ENCODE measurements around the gene SELENOH. TPM values are rescaled to one million over a fixed set of nuclear protein-coding genes. Genes with fewer than 3 reads are reported as not detected.
"Not testable (repeated sequence)": the region's sequence is repeated elsewhere in the genome, so short reads cannot be mapped to it uniquely, and the experiment has no call there.

Gene SELENOH, protein sequence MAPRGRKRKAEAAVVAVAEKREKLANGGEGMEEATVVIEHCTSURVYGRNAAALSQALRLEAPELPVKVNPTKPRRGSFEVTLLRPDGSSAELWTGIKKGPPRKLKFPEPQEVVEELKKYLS
- total RNA-seq (100 to 1,000 TPM; 272 to 276 TPM), polyA plus RNA-seq (201 TPM)

DNA sequence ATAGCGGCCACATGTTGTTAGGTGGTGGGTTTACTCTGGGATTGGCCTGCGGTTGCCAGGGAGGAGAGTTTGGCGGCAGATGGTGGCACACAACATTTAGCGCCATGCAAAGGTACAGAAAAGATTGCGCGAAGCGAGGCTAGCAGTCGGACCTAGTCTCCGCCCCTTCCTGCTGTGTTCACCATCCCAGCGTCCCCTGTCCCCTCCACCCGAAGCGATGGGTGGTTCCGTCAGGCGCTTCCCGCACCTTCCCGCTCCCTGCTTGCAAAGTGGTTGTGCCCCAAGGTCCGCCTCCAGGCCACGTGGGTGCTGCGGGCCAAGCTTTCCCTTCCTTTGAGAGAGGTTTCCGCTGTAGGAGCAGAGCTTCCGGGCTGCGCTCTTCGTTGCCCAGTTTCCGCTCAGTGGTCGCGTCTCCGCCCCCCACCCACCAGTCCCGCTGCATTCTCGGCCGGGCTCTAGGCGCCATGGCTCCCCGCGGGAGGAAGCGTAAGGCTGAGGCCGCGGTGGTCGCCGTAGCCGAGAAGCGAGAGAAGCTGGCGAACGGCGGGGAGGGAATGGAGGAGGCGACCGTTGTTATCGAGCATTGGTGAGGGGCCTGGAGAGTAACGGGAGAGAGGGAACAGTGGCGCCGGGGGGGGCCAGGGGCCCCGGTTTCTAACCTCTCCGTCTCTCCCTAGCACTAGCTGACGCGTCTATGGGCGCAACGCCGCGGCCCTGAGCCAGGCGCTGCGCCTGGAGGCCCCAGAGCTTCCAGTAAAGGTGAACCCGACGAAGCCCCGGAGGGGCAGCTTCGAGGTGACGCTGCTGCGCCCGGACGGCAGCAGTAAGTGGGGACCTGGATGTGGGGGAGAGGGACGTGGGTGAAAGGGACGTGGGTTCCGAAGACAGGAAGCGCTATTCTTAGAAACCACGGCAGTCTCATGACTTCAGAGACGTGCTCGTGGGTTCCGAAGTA lies at the start of gene SELENOH:
SELENOH (plus strand) TSS at position 360 of the 955 bp plus-strand sequence; CDS start at position 465, 105 bp downstream.
- DNase-seq: peak; percentile 85 to 91 (median 89)
- Mint-ChIP-seq H3K36me3 (peaks cover 0 to 72% (median 15%) of the 10 kb centered on the region in 3 donors), H3K4me3 (peak within 1 kb of the TSS; percentile 92 to 100 (median 98)), H3K4me1 (peaks cover 27 to 49% (median 40%) of the 10 kb centered on the region in 3 donors), H3K9me3 (no peaks in the 10 kb centered on the region), H3K27me3 (peaks cover 0 to 2% of the 10 kb centered on the region in 2 donors), H3K27ac (peak within 1 kb of the TSS; percentile 94 to 100 (median 98))
- peak within 1 kb of the TSS; percentile 90 for H3K27ac ChIP-seq (ENCODE audit: low read depth, low read length)
- peaks cover 26% of the 10 kb centered on the region for H3K4me1 ChIP-seq (ENCODE audit: insufficient read depth, low read length)
- H3K36me3 ChIP-seq (ENCODE audit: insufficient read depth, low read length): peaks cover 28% of the 10 kb centered on the region
- no peaks in the 10 kb centered on the region for H3K9me3 ChIP-seq (ENCODE audit: low read length)
- ChIA-PET CTCF (interaction anchor here (0.9 to 2.1 kb wide), 5 partner anchors 11 to 783 kb away, joined by 4 to 16 read pairs (median 5); partner anchors contain the start of genes BTBD18 and UBE2L6), POLR2A (interaction anchor here (0.9 to 2.4 kb wide), 7 partner anchors 14 to 784 kb away, joined by 3 to 10 read pairs (median 3); partner anchors contain the start of genes CLP1, MED19 and TMX2)
- H3K27me3 ChIP-seq (ENCODE audit: insufficient read depth, low read length, poor library complexity, severe bottlenecking): no peaks in the 10 kb centered on the region
- peak within 1 kb of the TSS; percentile 93 for H3K4me3 ChIP-seq (ENCODE audit: low read length)

GRCh38 chr11:57698843-57699365 lies 42.4 kb upstream of the SELENOH start:
- H3K27me3 ChIP-seq (ENCODE audit: insufficient read depth, low read length, poor library complexity, severe bottlenecking): no peaks in the 10 kb centered on the region
- POLR2A ChIA-PET: no interaction called here
- no peaks in the 10 kb centered on the region for H3K9me3 Mint-ChIP-seq
- no peak for DNase-seq
- peaks cover 43% of the 10 kb centered on the region for H3K36me3 ChIP-seq (ENCODE audit: insufficient read depth, low read length)
- no peaks in the 10 kb centered on the region for H3K27me3 Mint-ChIP-seq
- H3K4me3 Mint-ChIP-seq: no peak overlapping the region
- CTCF ChIA-PET: interaction anchor here (1.0 kb wide), 1 partner anchor 102 kb away, joined by 4 read pairs; no protein-coding TSS in a partner anchor
- H3K4me3 ChIP-seq (ENCODE audit: low read length): no peak overlapping the region
- peak overlapping the region in 1 of 8 donors; percentile 32 for H3K27ac Mint-ChIP-seq
- no peaks in the 10 kb centered on the region for H3K9me3 ChIP-seq (ENCODE audit: low read length)
- peaks cover 13 to 82% (median 15%) of the 10 kb centered on the region in 3 donors for H3K36me3 Mint-ChIP-seq
- no peaks in the 10 kb centered on the region for H3K4me1 ChIP-seq (ENCODE audit: insufficient read depth, low read length)
- no peaks in the 10 kb centered on the region for H3K4me1 Mint-ChIP-seq
- no peak overlapping the region for H3K27ac ChIP-seq (ENCODE audit: low read depth, low read length)

- Mint-ChIP-seq H3K4me3 (no peak overlapping the region), H3K4me1 (no peaks in the 10 kb centered on the region), H3K9me3 (no peaks in the 10 kb centered on the region), H3K27me3 (no peaks in the 10 kb centered on the region), H3K36me3 (peaks cover 13 to 84% (median 16%) of the 10 kb centered on the region in 3 donors), H3K27ac (peak overlapping the region in 2 of 8 donors; percentile 35 to 61)
- Histone ChIP-seq H3K36me3 (ENCODE audit: insufficient read depth, low read length) (peaks cover 45% of the 10 kb centered on the region), H3K9me3 (ENCODE audit: low read length) (no peaks in the 10 kb centered on the region), H3K27me3 (ENCODE audit: insufficient read depth, low read length, poor library complexity, severe bottlenecking) (no peaks in the 10 kb centered on the region), H3K4me3 (ENCODE audit: low read length) (no peak overlapping the region), H3K27ac (ENCODE audit: low read depth, low read length) (no peak overlapping the region), H3K4me1 (ENCODE audit: insufficient read depth, low read length) (no peaks in the 10 kb centered on the region)
- CTCF ChIA-PET: no interaction called here
- POLR2A ChIA-PET: no interaction called here
- DNase-seq: no peak
Observed at GRCh38 chr11:57699813-57700212, 41.5 kb upstream of the SELENOH start.

GRCh38 chr11:57700425-57700824 lies 40.9 kb upstream of the SELENOH start:
- Histone ChIP-seq H3K9me3 (ENCODE audit: low read length) (no peaks in the 10 kb centered on the region), H3K4me3 (ENCODE audit: low read length) (no peak overlapping the region), H3K4me1 (ENCODE audit: insufficient read depth, low read length) (no peaks in the 10 kb centered on the region), H3K36me3 (ENCODE audit: insufficient read depth, low read length) (peaks cover 42% of the 10 kb centered on the region), H3K27me3 (ENCODE audit: insufficient read depth, low read length, poor library complexity, severe bottlenecking) (no peaks in the 10 kb centered on the region), H3K27ac (ENCODE audit: low read depth, low read length) (no peak overlapping the region)
- H3K9me3 Mint-ChIP-seq: no peaks in the 10 kb centered on the region
- H3K4me3 Mint-ChIP-seq: peak overlapping the region in 1 of 7 donors; percentile 27
- ChIA-PET POLR2A (no interaction called here), CTCF (no interaction called here)
- H3K27me3 Mint-ChIP-seq: no peaks in the 10 kb centered on the region
- peaks cover 13 to 83% (median 16%) of the 10 kb centered on the region in 3 donors for H3K36me3 Mint-ChIP-seq
- no peaks in the 10 kb centered on the region for H3K4me1 Mint-ChIP-seq
- no peak for DNase-seq
- H3K27ac Mint-ChIP-seq: peak overlapping the region in 2 of 8 donors; percentile 23 to 37

GRCh38 chr11:57703341-57703740 lies 38.0 kb upstream of the SELENOH start:
- no peak for DNase-seq
- Histone ChIP-seq H3K9me3 (ENCODE audit: low read length) (no peaks in the 10 kb centered on the region), H3K27ac (ENCODE audit: low read depth, low read length) (no peak overlapping the region), H3K36me3 (ENCODE audit: insufficient read depth, low read length) (peaks cover 24% of the 10 kb centered on the region), H3K27me3 (ENCODE audit: insufficient read depth, low read length, poor library complexity, severe bottlenecking) (no peaks in the 10 kb centered on the region), H3K4me3 (ENCODE audit: low read length) (no peak overlapping the region), H3K4me1 (ENCODE audit: insufficient read depth, low read length) (no peaks in the 10 kb centered on the region)
- CTCF ChIA-PET: interaction anchor here (1.7 kb wide), 1 partner anchor 63 kb away, joined by 4 read pairs; no protein-coding TSS in a partner anchor
- H3K4me1 Mint-ChIP-seq: peaks cover 4 to 8% (median 5%) of the 10 kb centered on the region in 3 donors
- peak overlapping the region in 2 of 8 donors; percentile 50 to 57 for H3K27ac Mint-ChIP-seq
- H3K36me3 Mint-ChIP-seq: peaks cover 5 to 70% (median 14%) of the 10 kb centered on the region in 3 donors
- POLR2A ChIA-PET: interaction anchor here (1.0 kb wide), 1 partner anchor 20 kb away, joined by 6 read pairs; no protein-coding TSS in a partner anchor
- H3K4me3 Mint-ChIP-seq: no peak overlapping the region
- no peaks in the 10 kb centered on the region for H3K9me3 Mint-ChIP-seq
- no peaks in the 10 kb centered on the region for H3K27me3 Mint-ChIP-seq

GRCh38 chr11:57704932-57705331 lies 36.4 kb upstream of the SELENOH start:
- CTCF ChIA-PET: interaction anchor here (1.8 kb wide), 1 partner anchor 95 kb away, joined by 4 read pairs; no protein-coding TSS in a partner anchor
- DNase-seq: no peak
- H3K27ac Mint-ChIP-seq: peak overlapping the region in 3 of 8 donors; percentile 58 to 80 (median 66)
- Histone ChIP-seq H3K9me3 (ENCODE audit: low read length) (no peaks in the 10 kb centered on the region), H3K27me3 (ENCODE audit: insufficient read depth, low read length, poor library complexity, severe bottlenecking) (no peaks in the 10 kb centered on the region), H3K4me1 (ENCODE audit: insufficient read depth, low read length) (peaks cover 8% of the 10 kb centered on the region), H3K4me3 (ENCODE audit: low read length) (no peak overlapping the region), H3K27ac (ENCODE audit: low read depth, low read length) (no peak overlapping the region), H3K36me3 (ENCODE audit: insufficient read depth, low read length) (peaks cover 11% of the 10 kb centered on the region)
- H3K27me3 Mint-ChIP-seq: no peaks in the 10 kb centered on the region
- H3K36me3 Mint-ChIP-seq: peaks cover 0 to 61% (median 6%) of the 10 kb centered on the region in 3 donors
- POLR2A ChIA-PET: no interaction called here
- H3K4me1 Mint-ChIP-seq: peaks cover 9 to 12% (median 12%) of the 10 kb centered on the region in 3 donors
- H3K9me3 Mint-ChIP-seq: no peaks in the 10 kb centered on the region
- no peak overlapping the region for H3K4me3 Mint-ChIP-seq

DNA sequence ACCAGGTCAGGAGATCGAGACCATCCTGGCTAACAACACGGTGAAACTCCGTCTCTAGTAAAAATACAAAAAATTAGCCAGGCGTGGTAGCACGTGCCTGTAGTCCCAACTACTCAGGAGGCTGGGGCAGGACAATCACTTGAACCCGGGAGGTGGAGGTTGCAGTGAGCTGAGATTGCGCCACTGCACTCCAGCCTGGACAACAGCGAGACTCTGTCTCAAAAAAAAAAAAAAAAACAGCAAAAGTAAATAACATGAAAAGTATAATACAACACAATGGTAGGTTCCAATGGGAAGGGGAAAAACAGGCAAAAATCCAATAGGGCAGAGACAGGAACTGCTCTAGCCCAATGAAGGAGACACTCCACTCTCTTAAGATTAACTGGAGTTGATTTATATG lies 35.9 kb upstream of the SELENOH start:
- POLR2A ChIA-PET; H3K4me3 Mint-ChIP-seq; H3K4me3 ChIP-seq (ENCODE audit: low read length); H3K9me3 Mint-ChIP-seq; H3K9me3 ChIP-seq (ENCODE audit: low read length); H3K27me3 Mint-ChIP-seq; H3K27me3 ChIP-seq (ENCODE audit: insufficient read depth, low read length, poor library complexity, severe bottlenecking); H3K27ac ChIP-seq (ENCODE audit: low read depth, low read length); DNase-seq: not testable (repeated sequence)
- peaks cover 11 to 17% (median 15%) of the 10 kb centered on the region in 3 donors for H3K4me1 Mint-ChIP-seq
- peaks cover 10% of the 10 kb centered on the region for H3K36me3 ChIP-seq (ENCODE audit: insufficient read depth, low read length)
- peaks cover 0 to 58% (median 6%) of the 10 kb centered on the region in 3 donors for H3K36me3 Mint-ChIP-seq
- H3K27ac Mint-ChIP-seq: peak overlapping the region in 2 of 8 donors; percentile 26 to 42
- H3K4me1 ChIP-seq (ENCODE audit: insufficient read depth, low read length): peaks cover 10% of the 10 kb centered on the region
- CTCF ChIA-PET: interaction anchor here (1.8 to 2.8 kb wide), 2 partner anchors 95 to 137 kb away, joined by 4 to 7 read pairs; partner anchors contain the start of gene UBE2L6

All from CD8-positive, alpha-beta memory T cell (primary cell).